Mammary epithelial cell (primary cell): ENCODE results near the gene YRDC.

ENCODE experiments used
- EZH2 ChIP-seq: IDR thresholded peaks from 2 replicates; pipeline ENCODE4 v1.6.1; 2012; ENCODE audit warnings: low read length, inconsistent platforms, borderline replicate concordance
- TF ChIP-seq, protein P1 (sequence below), 2 donors: IDR thresholded peaks in 1 of 2; conservative IDR thresholded peaks in 1 of 2; 2 replicates each; pipeline ENCODE4 v1.5.1; 2011 to 2012; ENCODE audit warnings: inconsistent platforms in 2 of 2, low read length in 2 of 2, mild to moderate bottlenecking in 2 of 2, control low read depth in 1 of 2, low read depth in 1 of 2; ENCODE audit not compliant: insufficient read depth in 1 of 2; ENCODE audit errors: extremely low read depth in 1 of 2

- TF ChIP-seq, protein P1, sequence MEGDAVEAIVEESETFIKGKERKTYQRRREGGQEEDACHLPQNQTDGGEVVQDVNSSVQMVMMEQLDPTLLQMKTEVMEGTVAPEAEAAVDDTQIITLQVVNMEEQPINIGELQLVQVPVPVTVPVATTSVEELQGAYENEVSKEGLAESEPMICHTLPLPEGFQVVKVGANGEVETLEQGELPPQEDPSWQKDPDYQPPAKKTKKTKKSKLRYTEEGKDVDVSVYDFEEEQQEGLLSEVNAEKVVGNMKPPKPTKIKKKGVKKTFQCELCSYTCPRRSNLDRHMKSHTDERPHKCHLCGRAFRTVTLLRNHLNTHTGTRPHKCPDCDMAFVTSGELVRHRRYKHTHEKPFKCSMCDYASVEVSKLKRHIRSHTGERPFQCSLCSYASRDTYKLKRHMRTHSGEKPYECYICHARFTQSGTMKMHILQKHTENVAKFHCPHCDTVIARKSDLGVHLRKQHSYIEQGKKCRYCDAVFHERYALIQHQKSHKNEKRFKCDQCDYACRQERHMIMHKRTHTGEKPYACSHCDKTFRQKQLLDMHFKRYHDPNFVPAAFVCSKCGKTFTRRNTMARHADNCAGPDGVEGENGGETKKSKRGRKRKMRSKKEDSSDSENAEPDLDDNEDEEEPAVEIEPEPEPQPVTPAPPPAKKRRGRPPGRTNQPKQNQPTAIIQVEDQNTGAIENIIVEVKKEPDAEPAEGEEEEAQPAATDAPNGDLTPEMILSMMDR (conservative IDR thresholded peaks at IDR 0.05 in 1 of 2, IDR thresholded peaks at IDR 0.05 in 1 of 2; ENCODE audit: extremely low read depth in 1 of 2, insufficient read depth in 1 of 2, low read depth in 1 of 2, low read length in 2 of 2), result no peak
- no peak for TF ChIP-seq EZH2
Measured at GRCh38 chr1:37755290-37755689, 52.7 kb downstream of the YRDC start.
